Left colon (tissue), 2 donors: ENCODE results near the gene ERF. TPM values are rescaled to one million over a fixed set of nuclear protein-coding genes. Genes with fewer than 3 reads are reported as not detected.

ENCODE experiments used
- ATAC-seq: fragments of 200-7000 bp; cut with Tn5 transposase; one replicate; pipeline ENCODE4 v1.9.1; 2020; ENCODE audit warnings: mild to moderate bottlenecking, moderate library complexity
- DNase-seq, 2 donors: peaks; one replicate each; pipeline ENCODE4 v3.0.0-alpha.2; 2020
- intact Hi-C, 2 donors: fragments of 100-400 bp; cut with DNase I in 1 of 2; cut with micrococcal nuclease in 1 of 2; formaldehyde crosslinking; loops; one replicate each; pipeline versions ENCODE4 v1.11.2 to v1.14.0; 2022; cut with DNase I, micrococcal nuclease
- total RNA-seq, 2 donors: library from RNA; stranded (reverse); fragmentation: NEBNext Ultra II Directional; extraction: Animal tissue kit (Norgen Biotek cat#: 25700); gene quantifications; one replicate each; pipeline ENCODE4 v1.2.1, GENCODE V29; 2021
- donor health status: DM: no; HTN: no; CAD: no.
- donor health status: DM: yes; HTN: yes; CAD: no.

ERF gene
- total RNA-seq, 2 donors from 2014 or later: 40.8 to 50.1 TPM

GRCh38 chr19:42206871-42207755, 47.8 kb downstream of the ERF start:
- intact Hi-C loops: no loop called here
- ATAC-seq: peak; percentile 87
- DNase-seq: peak in 1 of 2 donors; percentile 42

GRCh38 chr19:42204664-42205063, 50.3 kb downstream of the ERF start:
- ATAC-seq (no peak), DNase-seq (no peak)
- intact Hi-C loops: no loop called here

DNA sequence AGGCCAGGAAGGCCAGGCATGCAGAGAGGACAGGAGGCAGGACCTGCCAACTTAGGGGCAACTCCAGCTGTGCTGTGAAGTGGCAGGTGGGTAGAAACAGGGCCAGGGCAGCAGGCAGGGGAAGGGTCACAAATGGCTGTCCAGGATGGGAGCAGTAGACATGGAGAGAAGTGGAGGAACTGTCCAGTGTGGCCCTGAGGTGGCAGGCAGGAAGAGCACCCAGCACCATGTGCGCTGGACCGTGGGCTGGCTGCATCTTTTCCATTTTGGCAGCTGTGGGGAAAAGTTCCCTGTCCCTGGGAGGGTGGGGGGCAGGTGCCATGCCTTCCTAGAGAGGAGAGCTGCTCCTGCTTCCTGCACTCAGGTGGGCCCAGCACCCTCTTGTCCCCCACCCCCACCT, 51.2 kb downstream of the ERF start:
- intact Hi-C loops: no loop called here
- no peak for ATAC-seq
- no peak for DNase-seq

GRCh38 chr19:42202290-42202880, 52.5 kb downstream of the ERF start:
- DNase-seq: no peak

DNA sequence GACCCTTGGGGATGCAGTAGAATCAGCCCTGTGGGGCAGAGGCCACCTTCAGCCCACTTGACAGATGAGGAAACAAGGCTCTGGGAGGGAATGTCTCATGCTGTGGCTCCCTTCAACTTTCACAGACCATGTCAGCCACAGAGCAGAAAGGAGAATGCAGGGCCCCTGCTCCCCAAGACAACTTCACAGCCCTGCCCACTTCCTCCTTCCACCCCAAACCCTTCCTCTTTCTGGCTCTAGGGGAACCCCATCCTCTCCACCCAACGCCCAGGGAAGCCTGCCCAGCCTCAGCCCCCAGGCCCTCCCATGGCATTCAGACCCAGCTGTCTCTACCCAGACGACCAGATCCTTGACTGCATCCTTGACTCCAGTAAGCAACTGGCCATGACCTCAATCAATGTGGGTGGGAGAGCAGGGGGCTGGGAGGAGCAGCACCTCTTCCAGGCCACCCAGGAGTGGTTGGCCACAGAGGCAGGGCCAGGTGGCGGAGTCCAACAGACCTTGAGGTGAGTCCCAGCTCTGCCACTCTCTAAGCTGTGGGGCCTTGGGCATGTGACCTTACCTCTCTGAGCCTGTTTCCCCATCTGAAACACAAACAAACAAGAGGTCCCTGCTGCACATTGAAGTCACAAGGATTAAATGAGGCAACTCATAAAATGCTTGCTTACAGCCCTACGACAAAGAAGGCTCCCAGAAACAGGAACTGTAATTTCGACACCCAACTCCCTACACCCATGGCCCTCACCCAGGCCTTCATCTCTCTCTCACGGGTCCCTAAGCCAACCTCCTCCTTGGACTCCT, 53.2 kb downstream of the ERF start:
- ATAC-seq: peak; percentile 4
- intact Hi-C loops: no loop called here
- peak in 1 of 2 donors; percentile 50 for DNase-seq

More at GRCh38 chr19:42202290-42202880, 52.5 kb downstream of the ERF start:
- no peak for ATAC-seq
- intact Hi-C loops: no loop called here

- DNase-seq (no peak), ATAC-seq (no peak)
- intact Hi-C loops: no loop called here
These were observed 54.7 kb downstream of the ERF start for GRCh38 chr19:42200116-42200715.

GRCh38 chr19:42199440-42200115, 55.4 kb downstream of the ERF start:
- ATAC-seq: peak; percentile 12
- intact Hi-C loops: no loop called here
- DNase-seq: peak; percentile 43 to 62

DNA sequence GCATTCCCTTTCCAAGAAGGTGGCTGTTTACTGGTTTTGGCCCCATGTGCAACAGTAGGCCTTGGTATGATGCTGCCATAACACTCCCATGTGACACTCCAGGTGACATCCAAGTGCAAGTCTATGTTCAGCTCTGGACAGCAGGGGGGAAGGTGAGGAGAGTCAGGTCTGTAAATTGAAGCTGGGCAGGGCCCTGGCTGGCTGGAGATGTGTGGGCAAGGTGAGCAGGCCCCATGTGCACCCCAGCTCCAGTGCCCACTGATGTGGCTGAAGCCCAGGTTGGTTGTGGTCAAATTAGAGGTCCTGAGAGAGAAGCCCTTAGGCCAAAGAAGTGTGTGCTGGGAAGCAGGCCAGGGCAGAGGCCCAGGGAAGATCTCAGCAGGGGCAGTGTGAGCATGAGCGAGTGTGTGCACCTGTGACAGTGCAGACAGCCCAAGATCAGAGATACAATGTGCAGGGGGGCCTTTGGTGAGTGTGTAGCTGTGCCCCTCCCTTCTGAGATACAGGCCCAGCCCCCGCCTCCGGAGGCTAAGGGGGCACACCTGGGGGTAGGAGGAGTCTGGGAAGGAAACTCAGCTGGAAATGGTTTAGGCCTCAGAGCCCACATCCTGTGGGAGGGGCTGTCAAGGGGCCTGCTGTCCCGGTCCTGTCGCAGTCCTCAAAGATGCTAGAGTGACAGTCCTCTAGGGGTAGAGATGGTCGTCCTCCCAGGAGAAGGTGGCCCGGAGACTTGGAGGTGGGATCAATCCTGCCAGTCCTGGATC, 56.1 kb downstream of the ERF start:
- DNase-seq (peak; percentile 54 to 60), ATAC-seq (peak; percentile 22)
- intact Hi-C loops: no loop called here

Other genes with a start within 250 kb of the ERF start
- 1 to 10 TPM; 1.0 to 2.6 TPM for gene GRIK5, start 184.9 kb downstream of the ERF start, total RNA-seq
- 10 to 100 TPM; 11.0 to 14.0 TPM for gene ZNF574, start 179.0 kb downstream of the ERF start, total RNA-seq
- gene POU2F2, start 122.7 kb downstream of the ERF start, total RNA-seq: 1 to 10 TPM; 1.5 to 3.8 TPM
- 10 to 100 TPM; 20.5 to 42.2 TPM for gene DEDD2, start 37.5 kb downstream of the ERF start, total RNA-seq
- gene ZNF526, start 34.8 kb downstream of the ERF start, total RNA-seq: 1 to 10 TPM; 8.1 to 8.7 TPM
- 10 to 100 TPM; 40.9 to 43.3 TPM for gene GSK3A, start 12.5 kb downstream of the ERF start, total RNA-seq
- 10 to 100 TPM; 43.0 to 47.9 TPM for gene CIC, start 14.1 kb upstream of the ERF start, total RNA-seq
- gene PRR19, start 47.0 kb upstream of the ERF start, total RNA-seq: under 1 TPM; 0.49 to 0.50 TPM
- gene PAFAH1B3, start 47.5 kb upstream of the ERF start, total RNA-seq: 10 to 100 TPM; 25.9 to 40.5 TPM
- under 1 TPM; 0.21 to 0.25 TPM for gene TMEM145, start 58.2 kb upstream of the ERF start, total RNA-seq
- gene MEGF8, start 70.5 kb upstream of the ERF start, total RNA-seq: 10 to 100 TPM; 21.4 to 21.5 TPM
- 1 to 10 TPM; 4.2 to 5.4 TPM for gene CNFN, start 135.2 kb upstream of the ERF start, total RNA-seq
- gene LIPE, start 172.3 kb upstream of the ERF start, total RNA-seq: 1 to 10 TPM; 7.1 to 9.7 TPM
- not detected for gene CXCL17, start 187.8 kb upstream of the ERF start, total RNA-seq